HCT116 (cell line): ENCODE results near the gene TNN. TPM values are rescaled to one million over a fixed set of nuclear protein-coding genes. Genes with fewer than 3 reads are reported as not detected.

ENCODE experiments used
- ATAC-seq: fragments of 200-7000 bp; cut with Tn5 transposase; 2 replicates; pipeline ENCODE4 v1.9.1; 2020; ENCODE audit warnings: mild to moderate bottlenecking, moderate library complexity
- BruUV-seq: library from RNA; stranded (reverse); fragments of 400-500 nt; replicated peaks from 2 replicates; lab custom pipeline; 2021; lab: Mats Ljungman, UMichigan
- CTCF ChIA-PET: fragments of 300-600 bp; sonication (Branson Sonifier 250); formaldehyde crosslinking; loops from one replicate; lab custom pipeline; 2021; ENCODE audit warnings: antibody characterized with exemption; lab: Charles Lee
- POLR2A ChIA-PET: fragments of 300-600, 350-600 bp; sonication (Branson Sonifier 250); formaldehyde crosslinking; loops from one replicate; lab custom pipeline; 2021; ENCODE audit warnings: antibody characterized with exemption; lab: Charles Lee
- RAD21 ChIA-PET, 2 experiments: fragments of 300-600 bp; sonication (Branson Sonifier 250); formaldehyde crosslinking; loops; one replicate each; lab custom pipeline; 2023; ENCODE audit warnings: low total read pairs in 2 of 2; ENCODE audit not compliant: uncharacterized antibody in 2 of 2, unreplicated experiment in 2 of 2, low non-redundant PET in 1 of 2; lab: Charles Lee
- DNase-seq: peaks from one replicate; pipeline ENCODE4 v3.0.0-alpha.2; 2010; ENCODE audit warnings: low read depth, low spot score
- H2AFZ ChIP-seq: fragments of 200-600 bp; shearing (Covaris generic), sonication (generic); 2 replicates; pipeline ENCODE4 v1.6.1; 2017; ENCODE audit warnings: low read depth, mixed run types, mixed read lengths, antibody characterized with exemption, low read length; ENCODE audit not compliant: poor library complexity, severe bottlenecking
- H3K27ac ChIP-seq: 2 replicates; pipeline ENCODE4 v1.5.1; 2012; ENCODE audit warnings: low read depth, low read length
- H3K27me3 ChIP-seq: fragments of 200-600 bp; sonication (generic); 2 replicates; pipeline ENCODE4 v1.6.1; 2016; ENCODE audit warnings: mixed run types, low read length, mixed read lengths; ENCODE audit not compliant: insufficient read depth
- H3K36me3 ChIP-seq, 2 experiments: fragments of 200-500 bp in 1 of 2; fragments of 200-600 bp in 1 of 2; sonication (Bioruptor generic) in 1 of 2; sonication (generic) in 1 of 2; 2 replicates each; pipeline versions ENCODE4 v1.5.1 to v1.6.1; 2014 to 2016; ENCODE audit warnings: low read length in 2 of 2, inconsistent platforms in 1 of 2, mixed read lengths in 1 of 2, mixed run types in 1 of 2; ENCODE audit not compliant: insufficient read depth in 2 of 2, control insufficient read depth in 1 of 2
- H3K4me1 ChIP-seq, 2 experiments: fragments of 200-600 bp in 1 of 2; sonication (generic) in 1 of 2; 2 replicates each; pipeline versions ENCODE4 v1.5.1 to v1.6.1; 2012 to 2017; ENCODE audit warnings: low read length in 2 of 2, inconsistent platforms in 1 of 2, mild to moderate bottlenecking in 1 of 2, mixed read lengths in 1 of 2, mixed run types in 1 of 2, moderate library complexity in 1 of 2; ENCODE audit not compliant: insufficient read depth in 2 of 2, control insufficient read depth in 1 of 2
- H3K4me2 ChIP-seq: fragments of 200-600 bp; sonication (generic); 2 replicates; pipeline ENCODE4 v1.6.1; 2017; ENCODE audit warnings: mixed run types, low read length, mixed read lengths
- H3K4me3 ChIP-seq, 2 experiments: fragments of 200-600 bp in 1 of 2; sonication (generic) in 1 of 2; replicated peaks in 1 of 2; 2 replicates each; pipeline ENCODE4 v1.5.1; 2011 to 2016; ENCODE audit warnings: low read length in 2 of 2, control low read depth in 1 of 2, low read depth in 1 of 2, mild to moderate bottlenecking in 1 of 2, mixed read lengths in 1 of 2, mixed run types in 1 of 2
- H3K79me2 ChIP-seq: fragments of 200-600 bp; sonication (generic); 2 replicates; pipeline ENCODE4 v1.6.1; 2017; ENCODE audit warnings: mild to moderate bottlenecking, mixed run types, low read length, moderate library complexity, mixed read lengths; ENCODE audit not compliant: insufficient read depth
- H3K9ac ChIP-seq: fragments of 200-600 bp; sonication (generic); 2 replicates; pipeline ENCODE4 v1.6.1; 2016; ENCODE audit warnings: low read length, mixed read lengths
- H3K9me2 ChIP-seq: fragments of 200-600 bp; sonication (generic), shearing (Covaris generic); 2 replicates; pipeline ENCODE4 v1.6.1; 2017; ENCODE audit warnings: mixed run types, mild to moderate bottlenecking, moderate library complexity; ENCODE audit not compliant: insufficient read depth
- H3K9me3 ChIP-seq, 2 experiments: fragments of 200-500 bp in 1 of 2; fragments of 200-600 bp in 1 of 2; sonication (Bioruptor generic) in 1 of 2; sonication (generic) in 1 of 2; 2 replicates each; pipeline ENCODE4 v1.6.1; 2014 to 2017; ENCODE audit warnings: low read length in 2 of 2, mixed read lengths in 2 of 2, inconsistent platforms in 1 of 2, low read depth in 1 of 2, mild to moderate bottlenecking in 1 of 2, mixed run types in 1 of 2, moderate library complexity in 1 of 2; ENCODE audit not compliant: control insufficient read depth in 1 of 2, insufficient read depth in 1 of 2
- H4K20me1 ChIP-seq: fragments of 200-600 bp; sonication (generic), shearing (Covaris generic); 2 replicates; pipeline ENCODE4 v1.6.1; 2017; ENCODE audit warnings: mixed run types, mild to moderate bottlenecking, moderate library complexity; ENCODE audit not compliant: insufficient read depth
- CEBPB ChIP-seq: IDR thresholded peaks from 2 replicates; pipeline ENCODE4 v1.6.1; 2012; ENCODE audit warnings: low read depth
- EZH2phosphoT487 ChIP-seq: fragments of 200-600 bp; IDR thresholded peaks from 2 replicates; pipeline ENCODE4 v1.6.1; 2018; ENCODE audit warnings: antibody characterized with exemption, borderline replicate concordance
- FOSL1 ChIP-seq: IDR thresholded peaks from 2 replicates; pipeline ENCODE4 v1.6.1; 2012; ENCODE audit warnings: low read depth
- POLR2AphosphoS5 ChIP-seq: IDR thresholded peaks from 2 replicates; pipeline ENCODE4 v1.6.1; 2011; ENCODE audit warnings: mild to moderate bottlenecking, low read depth, low read length, moderate library complexity
- REST ChIP-seq: IDR thresholded peaks from 2 replicates; pipeline ENCODE4 v1.6.1; 2012; ENCODE audit warnings: low read depth
- TCF7L2 ChIP-seq: IDR thresholded peaks from 2 replicates; pipeline ENCODE4 v1.7.0; 2011; ENCODE audit warnings: borderline replicate concordance, inconsistent platforms; ENCODE audit not compliant: insufficient read depth, insufficient read length; ENCODE audit errors: extremely low read depth
- YY1 ChIP-seq: IDR thresholded peaks from 2 replicates; pipeline ENCODE4 v1.6.1; 2011; ENCODE audit warnings: low read length, low read depth, moderate library complexity, mild to moderate bottlenecking; ENCODE audit not compliant: insufficient replicate concordance; ENCODE audit errors: extremely low read depth
- ZNF274 ChIP-seq: fragments of 200-500 bp; sonication (Bioruptor generic); IDR thresholded peaks from 2 replicates; pipeline ENCODE4 v1.6.1; 2014; ENCODE audit warnings: mild to moderate bottlenecking, low read depth, low read length, inconsistent platforms
- intact Hi-C: fragments of 100-400 bp; cut with micrococcal nuclease; formaldehyde crosslinking; loops from 2 replicates; pipeline ENCODE4 v1.10.0; 2022
- total RNA-seq: library from RNA; stranded (reverse); gene quantifications from one replicate; pipeline ENCODE4 v1.2.1, GENCODE V29; 2021; ENCODE audit not compliant: unreplicated experiment

TNN gene
- total RNA-seq, 1 experiment from 2014 or later: not detected

- no peak overlapping the region for H3K4me3 ChIP-seq
- ATAC-seq: no peak
- H3K36me3 ChIP-seq: no peaks in the 10 kb centered on the region
- ChIA-PET POLR2A (interaction anchor here (1.1 to 1.4 kb wide), 3 partner anchors 8 to 14 kb away, joined by 4 to 5 read pairs (median 5); no protein-coding TSS in a partner anchor), CTCF (no interaction called here), RAD21 (no interaction called here)
- H3K4me1 ChIP-seq: peaks cover 2 to 7% of the 10 kb centered on the region in 2 experiments; a peak in 1 of 4 replicates
- H3K79me2 ChIP-seq: peaks cover 11% of the 10 kb centered on the region; the same call in 1 of the 2 replicates
- H3K9me2 ChIP-seq: no peaks in the 10 kb centered on the region
- no peaks in the 10 kb centered on the region for H3K27me3 ChIP-seq
- no peak overlapping the region for H2AFZ ChIP-seq
- H3K9ac ChIP-seq: no peak overlapping the region
- no peaks in the 10 kb centered on the region for H3K9me3 ChIP-seq
- H3K27ac ChIP-seq: no peak overlapping the region
- H4K20me1 ChIP-seq: no peaks in the 10 kb centered on the region
- intact Hi-C loops: no loop called here
- no peak overlapping the region for H3K4me2 ChIP-seq
- no peak for DNase-seq
- TF ChIP-seq YY1: no peak
- TF ChIP-seq FOSL1: no peak
- no peak for TF ChIP-seq ZNF274
- TF ChIP-seq TCF7L2: no peak
- no peak for TF ChIP-seq REST
- no peak for TF ChIP-seq POLR2AphosphoS5
- no peak for TF ChIP-seq CEBPB
- TF ChIP-seq EZH2phosphoT487: no peak
- BruUV-seq: no TSS peak
Observed at GRCh38 chr1:175183586-175183985, 116.0 kb downstream of the TNN start.
